Activated CD4-positive, alpha-beta T cell treated with anti-CD3 and anti-CD28 coated beads, Interleukin-2, amount 10 ng/mL, durations not matched to agents 24 days and 14 days (primary cell): Measurements from ENCODE around the gene TMEM154. TPM values are rescaled to one million over a fixed set of nuclear protein-coding genes. Genes with fewer than 3 reads are reported as not detected.

Experiments
- DNase-seq: peaks from one replicate; pipeline ENCODE4 v3.0.0; 2022
- H3K27ac Mint-ChIP-seq: one replicate; pipeline ENCODE4 v1.8.0; 2022; ENCODE audit warnings: mild to moderate bottlenecking, mixed read lengths
- H3K27me3 Mint-ChIP-seq: one replicate; pipeline ENCODE4 v1.8.0; 2022; ENCODE audit warnings: mixed read lengths
- H3K36me3 Mint-ChIP-seq: one replicate; pipeline ENCODE4 v1.8.0; 2022; ENCODE audit warnings: low read depth, mild to moderate bottlenecking, mixed read lengths
- H3K4me1 Mint-ChIP-seq: one replicate; pipeline ENCODE4 v1.8.0; 2021; ENCODE audit warnings: mixed read lengths
- H3K4me3 Mint-ChIP-seq: one replicate; pipeline ENCODE4 v1.8.0; 2022; ENCODE audit warnings: mild to moderate bottlenecking, moderate library complexity, mixed read lengths
- H3K9me3 Mint-ChIP-seq: one replicate; pipeline ENCODE4 v1.8.0; 2021; ENCODE audit warnings: mixed read lengths
- intact Hi-C: fragments of 100-400 bp; cut with micrococcal nuclease; formaldehyde crosslinking; loops from one replicate; pipeline ENCODE4 v1.15.1; 2023
- total RNA-seq: library from RNA; stranded (reverse); gene quantifications from 2 replicates; pipeline ENCODE4 v1.2.3, GENCODE V29; 2022

The TMEM154 gene
- total RNA-seq, 1 donor from 2014 or later = 9.0 TPM

DNA sequence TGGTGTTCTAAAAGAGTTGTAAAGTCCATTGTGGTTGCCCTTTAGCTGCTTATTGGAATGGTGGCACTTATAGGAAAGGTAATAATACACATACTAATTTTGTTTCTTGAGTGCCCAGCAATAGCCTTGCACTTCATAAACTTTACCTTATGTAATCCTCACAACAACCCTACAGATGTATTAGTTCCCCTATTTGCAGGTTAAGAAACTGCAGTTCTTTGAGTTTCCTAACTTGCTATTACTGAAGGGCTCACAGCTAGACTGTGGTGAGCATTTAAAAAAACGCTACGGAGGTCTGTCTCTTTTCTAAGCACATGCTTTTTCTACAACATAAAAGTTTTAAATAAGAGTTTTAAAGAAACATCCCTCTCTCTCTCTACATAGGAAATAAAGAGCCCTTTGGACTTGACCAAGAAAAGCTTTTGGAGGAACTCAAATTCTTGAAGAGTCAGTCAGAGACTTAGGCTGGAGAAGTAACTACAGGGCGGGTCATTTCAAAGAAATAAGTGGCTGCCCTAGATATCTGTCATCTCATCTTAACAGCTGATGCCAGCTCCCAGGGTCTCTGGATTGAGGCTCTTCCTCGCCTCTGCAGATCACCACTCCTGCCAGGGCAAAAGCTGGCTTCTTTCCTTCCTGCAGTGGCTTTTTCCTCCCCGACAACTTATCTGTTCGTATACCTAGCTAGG, 101.9 kb downstream of the TMEM154 start:
- H3K4me3 Mint-ChIP-seq = no peak overlapping the region
- H3K36me3 Mint-ChIP-seq = no peaks in the 10 kb centered on the region

DNA sequence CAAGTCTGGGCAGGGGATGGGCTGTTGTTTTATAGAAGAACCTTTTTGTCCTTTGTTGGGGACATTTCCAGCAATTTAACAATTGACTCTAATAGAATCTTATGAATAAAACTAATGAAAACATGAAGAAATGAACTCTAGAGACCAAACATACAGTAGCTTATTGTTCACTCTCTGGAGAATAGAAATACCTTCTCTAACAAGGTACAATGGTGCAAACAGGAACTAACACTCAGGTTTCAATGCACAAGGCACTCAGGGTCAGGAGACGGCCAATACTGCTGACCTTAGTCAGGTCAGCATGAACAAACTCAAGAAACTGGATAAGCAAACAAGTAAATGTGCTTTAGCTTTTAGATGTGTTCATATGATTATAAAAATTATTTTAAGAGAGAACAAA, 104.3 kb downstream of the TMEM154 start:
- no peak overlapping the region for H3K27ac Mint-ChIP-seq
- no peaks in the 10 kb centered on the region for H3K36me3 Mint-ChIP-seq
- DNase-seq = no peak
- peaks cover 12% of the 10 kb centered on the region for H3K9me3 Mint-ChIP-seq
- H3K4me3 Mint-ChIP-seq = no peak overlapping the region
- intact Hi-C loops = no loop called here
- peaks cover 36% of the 10 kb centered on the region for H3K27me3 Mint-ChIP-seq
- H3K4me1 Mint-ChIP-seq = no peaks in the 10 kb centered on the region

More for the DNA sequence above, 101.9 kb downstream of the TMEM154 start:
- peaks cover 6% of the 10 kb centered on the region for H3K9me3 Mint-ChIP-seq
- H3K27ac Mint-ChIP-seq = no peak overlapping the region
- peaks cover 34% of the 10 kb centered on the region for H3K27me3 Mint-ChIP-seq
- H3K4me1 Mint-ChIP-seq = no peaks in the 10 kb centered on the region
- intact Hi-C loops = no loop called here
- no peak for DNase-seq

DNA sequence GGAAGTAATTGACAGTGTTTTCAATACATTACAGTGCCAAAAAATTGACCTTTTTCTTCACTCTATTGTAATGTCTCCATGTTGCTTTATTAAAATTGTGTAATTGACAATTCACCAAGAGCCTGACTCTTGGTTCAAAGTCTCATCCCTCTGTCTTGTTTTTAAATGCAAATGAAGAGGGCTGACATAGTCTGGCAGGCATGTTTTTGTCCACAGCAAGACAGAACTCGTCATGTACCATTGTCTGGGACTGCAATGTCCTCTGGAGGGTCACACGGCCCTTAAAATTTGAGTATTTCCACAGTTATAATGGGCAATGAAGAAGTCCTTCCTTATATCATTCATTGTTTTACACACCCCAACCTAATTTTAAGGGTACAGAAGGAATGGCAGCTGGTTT, 105.9 kb downstream of the TMEM154 start:
- no peak overlapping the region for H3K4me3 Mint-ChIP-seq
- no peak for DNase-seq

DNA sequence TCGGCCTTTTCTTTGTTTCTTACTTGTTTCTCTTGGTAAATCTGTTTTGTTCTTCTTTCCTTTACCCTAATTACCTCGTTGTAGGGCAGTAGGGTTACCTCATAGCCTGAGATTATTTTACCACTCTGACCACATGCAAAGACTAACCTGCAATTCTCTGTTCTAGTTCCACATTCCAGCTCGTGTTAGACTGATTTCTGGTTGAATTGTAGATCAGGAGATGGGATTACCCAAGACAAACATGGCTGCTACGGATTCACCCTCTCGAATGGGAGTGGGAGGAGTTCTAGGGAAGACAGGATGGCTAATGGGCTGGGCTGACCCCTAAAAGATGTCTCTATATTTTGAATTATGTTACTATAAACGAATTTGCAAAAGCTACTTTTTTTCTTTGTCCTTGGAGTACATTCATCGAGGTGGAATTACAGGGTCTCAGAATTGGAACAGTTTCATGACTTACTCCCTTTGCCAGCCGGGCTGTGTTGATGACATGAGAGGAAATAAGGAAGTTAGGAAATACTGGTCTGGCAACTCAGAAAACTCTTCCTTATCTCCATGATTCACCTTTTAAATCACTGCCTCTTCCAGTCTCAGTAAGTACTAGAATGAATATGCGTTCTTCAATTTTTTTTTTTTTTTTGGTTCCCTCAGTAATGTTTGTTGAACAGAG, 107.2 kb downstream of the TMEM154 start:
- intact Hi-C loops = no loop called here
- Mint-ChIP-seq H3K36me3 (no peaks in the 10 kb centered on the region), H3K4me1 (no peaks in the 10 kb centered on the region), H3K27ac (no peak overlapping the region), H3K27me3 (peaks cover 34% of the 10 kb centered on the region), H3K9me3 (peaks cover 17% of the 10 kb centered on the region), H3K4me3 (no peak overlapping the region)
- no peak for DNase-seq

More for the DNA sequence above, 105.9 kb downstream of the TMEM154 start:
- H3K9me3 Mint-ChIP-seq = peaks cover 17% of the 10 kb centered on the region
- H3K36me3 Mint-ChIP-seq = no peaks in the 10 kb centered on the region
- H3K4me1 Mint-ChIP-seq = no peaks in the 10 kb centered on the region
- H3K27me3 Mint-ChIP-seq = peaks cover 38% of the 10 kb centered on the region
- intact Hi-C loops = no loop called here
- no peak overlapping the region for H3K27ac Mint-ChIP-seq

DNA sequence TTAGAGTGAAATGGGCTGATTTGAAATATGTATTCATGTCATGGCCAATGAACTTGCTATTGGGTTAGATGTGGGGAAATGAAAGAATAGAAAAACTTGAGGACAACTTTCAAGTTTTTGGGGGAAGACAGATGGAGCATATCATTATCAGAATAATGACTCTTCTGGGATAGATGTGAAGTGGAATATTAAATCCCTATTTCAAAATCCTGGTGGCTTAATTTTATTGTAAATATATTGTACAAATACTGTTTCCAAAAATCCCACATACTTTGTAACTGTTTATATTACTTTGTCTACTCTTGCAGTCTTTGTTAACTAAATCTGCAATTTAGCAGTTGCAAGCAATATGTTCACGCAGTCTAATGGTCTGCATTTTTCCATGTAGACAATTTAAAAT, 108.0 kb downstream of the TMEM154 start:
- DNase-seq = no peak
- intact Hi-C loops = no loop called here
- Mint-ChIP-seq H3K4me1 (no peaks in the 10 kb centered on the region), H3K9me3 (peaks cover 17% of the 10 kb centered on the region), H3K4me3 (no peak overlapping the region), H3K27me3 (peaks cover 34% of the 10 kb centered on the region), H3K27ac (no peak overlapping the region), H3K36me3 (no peaks in the 10 kb centered on the region)

- no peak for DNase-seq
- Mint-ChIP-seq H3K4me1 (no peaks in the 10 kb centered on the region), H3K36me3 (no peaks in the 10 kb centered on the region), H3K27ac (no peak overlapping the region), H3K27me3 (peaks cover 34% of the 10 kb centered on the region), H3K4me3 (no peak overlapping the region), H3K9me3 (peaks cover 17% of the 10 kb centered on the region)
- intact Hi-C loops = no loop called here
Measured at GRCh38 chr4:152571296-152571695, 108.5 kb downstream of the TMEM154 start.

Other genes with a start within 250 kb of the TMEM154 start
- 42.2 and 49.1 TPM in 2 replicates for gene FBXW7, start 143.9 kb downstream of the TMEM154 start, total RNA-seq
- gene TIGD4, start 99.7 kb upstream of the TMEM154 start, total RNA-seq = 0.28 and 0.31 TPM in 2 replicates
- 13.0 and 14.6 TPM in 2 replicates for gene ARFIP1, start 100.0 kb upstream of the TMEM154 start, total RNA-seq